GM18520 (cell line): ENCODE data around the gene TCP11L1.
"Not testable (repeated sequence)": the region's sequence is repeated elsewhere in the genome, so short reads cannot be mapped to it uniquely, and the experiment has no call there.

ENCODE experiments used
- ATAC-seq: cut with Tn5 transposase; IDR thresholded peaks from one replicate; pipeline ENCODE4 v1.9.1; 2021; ENCODE audit not compliant: unreplicated experiment

Gene TCP11L1

GRCh38 chr11:33027846-33028536, 11.4 kb upstream of the TCP11L1 start:
- no peak for ATAC-seq

- ATAC-seq, result no peak
Observed at GRCh38 chr11:33028537-33028914, 10.8 kb upstream of the TCP11L1 start.

- not testable (repeated sequence) for ATAC-seq
Observed at GRCh38 chr11:33029218-33029617, 10.2 kb upstream of the TCP11L1 start.

- no peak for ATAC-seq
Observed at GRCh38 chr11:33033493-33033892, 5.9 kb upstream of the TCP11L1 start.

DNA sequence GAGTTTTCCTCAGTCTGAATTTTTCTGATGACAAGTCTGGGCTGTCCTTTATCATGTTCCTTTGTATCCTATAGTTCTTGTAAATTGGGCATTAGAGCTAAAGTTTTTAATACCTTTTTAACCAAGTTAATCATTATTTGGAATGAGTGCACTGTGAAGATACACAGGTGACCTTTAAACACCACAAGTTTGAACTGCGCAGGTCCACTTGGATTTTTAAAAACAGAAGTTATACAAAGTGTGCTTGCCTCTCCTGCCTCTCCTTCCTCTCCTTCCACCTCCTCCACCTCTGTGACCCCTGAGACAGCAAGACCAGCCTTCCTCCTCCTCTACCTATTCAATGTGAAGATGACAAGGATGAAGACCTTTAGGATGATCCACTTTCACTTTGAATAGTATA, 4.4 kb upstream of the TCP11L1 start:
- no peak for ATAC-seq

DNA sequence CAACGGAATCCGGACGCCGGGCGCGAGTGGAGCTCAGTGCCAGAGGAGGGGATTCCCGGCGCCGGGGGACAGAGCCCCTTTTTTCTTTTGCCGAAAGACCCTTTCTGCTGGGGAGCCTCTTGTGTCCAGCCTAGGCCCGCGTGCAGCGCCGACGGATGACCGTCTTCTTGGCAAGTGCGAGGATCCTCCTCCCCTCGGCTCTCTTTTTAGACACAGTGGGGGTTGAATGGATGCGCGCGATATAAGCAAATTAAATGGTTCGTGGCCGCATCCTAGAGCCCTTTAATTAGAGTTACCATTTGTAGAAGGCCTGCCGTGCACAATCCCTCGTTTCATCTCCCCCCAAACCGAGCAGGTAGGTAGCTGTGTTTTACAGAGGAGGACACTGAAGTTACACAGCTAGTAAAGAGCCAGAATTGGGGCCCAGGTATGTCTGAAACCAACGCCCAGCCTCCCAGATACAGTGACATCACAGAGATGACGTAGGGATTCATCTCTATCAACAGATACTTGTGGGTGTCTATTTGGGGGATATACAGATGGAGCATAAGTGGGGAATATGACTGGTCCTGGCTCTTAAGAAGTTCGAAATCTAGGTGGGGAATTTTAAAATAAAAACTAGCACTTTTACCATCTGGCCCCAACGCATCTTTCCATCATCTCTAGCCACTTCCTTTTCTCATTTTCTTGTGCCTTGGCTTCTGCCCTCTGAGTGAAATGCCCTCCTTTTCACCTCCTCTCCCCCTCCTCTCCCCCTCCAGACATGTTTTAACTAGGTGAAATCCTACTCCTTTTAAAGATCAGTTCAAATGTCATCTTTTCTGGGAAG, 875 bp downstream of the TCP11L1 start:
- ATAC-seq, result no peak

GRCh38 chr11:33040862-33041453, 1.6 kb downstream of the TCP11L1 start:
- ATAC-seq, result no peak

GRCh38 chr11:33043221-33043830, 4.0 kb downstream of the TCP11L1 start:
- no peak for ATAC-seq

GRCh38 chr11:33044285-33044756, 4.9 kb downstream of the TCP11L1 start:
- no peak for ATAC-seq

- ATAC-seq, result no peak
Observed at GRCh38 chr11:33045551-33046255, 6.3 kb downstream of the TCP11L1 start.

- not testable (repeated sequence) for ATAC-seq
Observed at GRCh38 chr11:33048701-33049100, 9.3 kb downstream of the TCP11L1 start.

GRCh38 chr11:33049565-33050408, 10.4 kb downstream of the TCP11L1 start:
- ATAC-seq, result not testable (repeated sequence)

DNA sequence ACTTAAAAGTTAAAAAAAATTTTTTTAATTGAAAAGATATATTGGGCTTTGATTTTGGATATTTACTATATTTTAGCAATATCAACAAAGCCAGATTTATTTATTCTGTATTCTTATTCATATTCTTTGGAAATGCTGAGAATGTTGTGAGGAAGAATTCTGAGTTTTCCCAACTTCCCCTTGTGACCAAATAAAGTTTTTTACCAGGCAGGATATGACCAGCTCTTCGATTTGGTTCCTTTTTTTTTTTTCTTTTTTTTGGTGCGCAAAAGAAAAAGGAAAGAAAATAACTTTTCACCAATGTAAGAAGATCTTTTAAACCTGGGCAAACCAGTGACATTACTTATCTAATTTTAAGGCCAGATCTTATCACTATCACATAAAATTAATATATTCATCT, 12.9 kb downstream of the TCP11L1 start:
- ATAC-seq, result no peak

- no peak for ATAC-seq
Observed at GRCh38 chr11:33055375-33055774, 16.0 kb downstream of the TCP11L1 start.

DNA sequence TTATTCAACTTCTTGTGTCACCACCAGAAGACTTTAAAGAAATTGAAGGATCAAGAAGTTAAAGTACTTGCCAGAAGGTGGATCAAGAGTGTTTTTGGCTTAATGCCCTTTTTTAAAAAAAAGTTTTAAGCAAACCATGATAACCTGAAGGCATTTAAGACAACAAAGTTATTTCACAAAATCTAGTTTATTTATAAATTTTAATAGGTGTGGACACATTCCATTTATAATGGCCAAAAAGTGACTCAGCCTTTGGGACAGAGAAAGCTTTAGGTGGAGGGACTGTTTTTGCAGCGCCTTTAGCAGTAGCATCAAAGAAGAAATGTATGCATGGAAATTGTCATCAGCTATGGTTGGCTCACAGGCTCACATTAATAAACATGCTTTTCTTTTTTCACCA, 17.9 kb downstream of the TCP11L1 start:
- ATAC-seq, result no peak

DNA sequence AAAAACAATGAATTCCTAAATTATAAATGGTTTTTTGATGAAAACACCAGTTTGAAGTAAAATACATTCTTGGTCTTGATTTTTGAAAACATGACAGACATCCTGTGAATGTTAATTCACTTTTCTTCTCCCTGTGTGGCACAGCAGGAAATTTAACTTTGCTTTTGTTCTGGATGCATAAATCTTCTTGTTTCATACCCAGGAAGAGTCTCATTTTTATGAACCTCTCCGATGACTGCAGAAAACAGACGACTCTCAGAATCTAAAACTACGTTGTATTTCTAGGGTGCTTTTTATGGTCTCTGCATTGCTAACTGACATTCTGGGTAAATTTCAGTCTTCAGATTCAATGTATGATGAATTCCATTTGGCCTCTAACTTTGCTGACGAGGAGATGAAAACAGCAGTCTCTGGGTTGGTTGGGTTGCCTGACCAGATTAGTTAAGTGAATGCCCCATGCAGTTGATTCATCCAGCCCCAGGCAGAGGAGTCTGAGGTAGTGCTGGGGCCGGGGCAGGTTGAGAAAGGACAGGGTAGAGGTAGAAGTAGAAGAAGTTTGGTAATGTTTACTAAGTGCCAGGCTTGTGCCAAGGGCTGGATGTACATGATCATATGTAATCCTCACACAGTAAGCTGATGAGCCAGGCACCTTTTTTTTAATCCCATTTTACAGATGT, 20.1 kb downstream of the TCP11L1 start:
- ATAC-seq, result no peak

- no peak for ATAC-seq
Observed at GRCh38 chr11:33060271-33060670, 20.9 kb downstream of the TCP11L1 start.

DNA sequence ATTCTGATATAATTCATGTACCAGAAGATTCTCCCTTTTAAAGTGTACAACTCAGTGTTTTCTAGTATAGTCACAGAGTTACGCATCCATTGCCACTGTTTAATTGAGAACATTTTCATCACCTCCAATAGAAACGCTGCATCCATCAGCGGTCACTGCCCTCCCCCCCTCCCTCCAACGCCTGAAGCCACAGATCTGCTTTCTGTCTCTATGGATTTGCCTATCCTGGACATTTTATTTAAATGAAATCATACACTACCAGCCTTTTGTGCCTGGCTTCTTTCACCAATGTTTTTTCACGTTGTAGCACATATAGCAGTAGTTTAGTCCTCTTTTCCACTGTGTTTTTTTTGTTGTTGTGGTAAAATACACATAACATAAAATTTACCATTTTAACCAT, 22.8 kb downstream of the TCP11L1 start:
- ATAC-seq, result no peak

GRCh38 chr11:33063326-33063881, 24.0 kb downstream of the TCP11L1 start:
- peak; percentile 58 for ATAC-seq
